ENCODE data around the gene USP22.

DNA sequence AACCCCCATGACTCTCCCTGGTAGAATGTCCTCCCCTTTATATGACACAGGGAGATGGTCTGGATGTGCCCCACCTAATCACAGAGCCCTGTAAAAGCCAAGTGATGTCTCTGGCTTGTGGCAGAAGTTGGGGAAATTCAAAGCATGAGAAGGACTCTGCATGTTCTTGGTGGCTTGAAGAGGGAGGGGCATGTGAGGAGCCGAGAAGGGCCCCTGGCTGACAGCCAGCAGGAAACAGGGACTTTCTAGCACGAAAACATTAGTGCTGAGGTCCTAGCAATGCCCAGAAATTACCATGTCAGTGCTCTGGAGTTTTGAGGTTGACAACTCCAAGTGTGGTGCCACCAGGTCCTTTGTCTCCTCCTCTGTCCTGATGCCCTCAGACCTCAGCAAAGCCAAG lies 75.9 kb downstream of the USP22 start:
- TF ChIP-seq CTCF (IDR thresholded peaks at IDR 0.05): no peak
- no peak for TF ChIP-seq POLR2A (IDR thresholded peaks at IDR 0.05)
- no peak for TF ChIP-seq EP300 (IDR thresholded peaks at IDR 0.05)
